ENCODE data around the gene RTN4RL1. TPM values are rescaled to one million over a fixed set of nuclear protein-coding genes. Genes with fewer than 3 reads are reported as not detected.

Gene RTN4RL1
- total and polyA plus RNA-seq, 2 of the 13 experiments (the other 11 are each of a cell fraction or from before 2014, with no cell fraction given) = 0.01 TPM; not detected in 1

DNA sequence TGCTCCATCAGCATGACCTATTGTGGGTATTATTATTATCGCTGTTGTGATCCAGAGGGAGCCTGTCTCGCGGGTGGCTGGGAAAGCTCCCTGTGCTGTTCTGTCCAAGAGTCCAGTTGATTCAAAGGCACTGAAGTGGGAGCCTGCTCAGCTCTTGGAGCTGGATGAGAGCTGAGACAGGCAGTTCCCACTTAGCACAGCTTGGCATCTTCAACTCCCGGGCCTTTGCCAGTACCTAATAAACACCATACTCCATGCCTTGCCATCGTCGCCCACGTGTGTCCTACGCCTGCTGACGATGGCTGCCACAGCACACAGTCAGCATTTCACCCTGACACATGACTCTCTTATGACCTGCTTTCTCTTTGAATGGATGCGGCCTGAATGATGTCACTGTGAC, 32.6 kb downstream of the RTN4RL1 start (continued):
- TF ChIP-seq, protein P1, sequence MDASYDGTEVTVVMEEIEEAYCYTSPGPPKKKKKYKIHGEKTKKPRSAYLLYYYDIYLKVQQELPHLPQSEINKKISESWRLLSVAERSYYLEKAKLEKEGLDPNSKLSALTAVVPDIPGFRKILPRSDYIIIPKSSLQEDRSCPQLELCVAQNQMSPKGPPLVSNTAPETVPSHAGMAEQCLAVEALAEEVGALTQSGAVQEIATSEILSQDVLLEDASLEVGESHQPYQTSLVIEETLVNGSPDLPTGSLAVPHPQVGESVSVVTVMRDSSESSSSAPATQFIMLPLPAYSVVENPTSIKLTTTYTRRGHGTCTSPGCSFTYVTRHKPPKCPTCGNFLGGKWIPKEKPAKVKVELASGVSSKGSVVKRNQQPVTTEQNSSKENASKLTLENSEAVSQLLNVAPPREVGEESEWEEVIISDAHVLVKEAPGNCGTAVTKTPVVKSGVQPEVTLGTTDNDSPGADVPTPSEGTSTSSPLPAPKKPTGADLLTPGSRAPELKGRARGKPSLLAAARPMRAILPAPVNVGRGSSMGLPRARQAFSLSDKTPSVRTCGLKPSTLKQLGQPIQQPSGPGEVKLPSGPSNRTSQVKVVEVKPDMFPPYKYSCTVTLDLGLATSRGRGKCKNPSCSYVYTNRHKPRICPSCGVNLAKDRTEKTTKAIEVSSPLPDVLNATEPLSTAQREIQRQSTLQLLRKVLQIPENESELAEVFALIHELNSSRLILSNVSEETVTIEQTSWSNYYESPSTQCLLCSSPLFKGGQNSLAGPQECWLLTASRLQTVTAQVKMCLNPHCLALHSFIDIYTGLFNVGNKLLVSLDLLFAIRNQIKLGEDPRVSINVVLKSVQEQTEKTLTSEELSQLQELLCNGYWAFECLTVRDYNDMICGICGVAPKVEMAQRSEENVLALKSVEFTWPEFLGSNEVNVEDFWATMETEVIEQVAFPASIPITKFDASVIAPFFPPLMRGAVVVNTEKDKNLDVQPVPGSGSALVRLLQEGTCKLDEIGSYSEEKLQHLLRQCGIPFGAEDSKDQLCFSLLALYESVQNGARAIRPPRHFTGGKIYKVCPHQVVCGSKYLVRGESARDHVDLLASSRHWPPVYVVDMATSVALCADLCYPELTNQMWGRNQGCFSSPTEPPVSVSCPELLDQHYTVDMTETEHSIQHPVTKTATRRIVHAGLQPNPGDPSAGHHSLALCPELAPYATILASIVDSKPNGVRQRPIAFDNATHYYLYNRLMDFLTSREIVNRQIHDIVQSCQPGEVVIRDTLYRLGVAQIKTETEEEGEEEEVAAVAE (CRISPR knock-in tag; IDR thresholded peaks at IDR 0.05; ENCODE audit: borderline replicate concordance) = no peak
- TF ChIP-seq GZF1 (CRISPR knock-in tag; IDR thresholded peaks at IDR 0.05) (no peak), TOPORS (CRISPR knock-in tag; IDR thresholded peaks at IDR 0.05) (no peak), ZNF180 (CRISPR knock-in tag; IDR thresholded peaks at IDR 0.05; ENCODE audit: borderline replicate concordance, low read depth) (no peak), ZSCAN20 (CRISPR knock-in tag; IDR thresholded peaks at IDR 0.05; ENCODE audit: borderline replicate concordance) (no peak)

DNA sequence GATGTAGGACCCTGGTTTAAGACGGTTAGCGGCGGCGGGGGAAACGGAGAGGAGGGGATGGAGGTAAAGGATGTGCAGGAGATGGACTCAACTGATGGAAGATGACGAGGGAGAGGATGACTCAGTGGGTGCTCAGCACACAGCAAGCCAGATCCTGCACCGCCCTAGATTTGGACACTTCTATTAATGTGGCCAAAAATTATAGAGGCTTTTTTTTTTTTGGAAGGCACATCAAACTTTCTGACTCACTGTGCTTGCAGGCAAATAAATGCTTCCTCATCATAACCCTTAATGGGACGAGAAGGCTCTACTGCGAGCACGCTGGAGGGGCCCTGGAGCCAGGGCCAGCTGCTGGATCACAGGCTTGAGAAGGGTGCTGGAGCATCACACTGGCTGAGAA, 36.0 kb downstream of the RTN4RL1 start:
- intact Hi-C loops (cut with micrococcal nuclease; ENCODE audit: unreplicated experiment) (no loop called here), in situ Hi-C loops (cut with HindIII; ENCODE audit: extremely low pct_ligation_motif_present, low pct_unique_long_range_greater_than_20kb) (no loop called here)
- Histone ChIP-seq H3K9me3 (ENCODE audit: low read length) (no peaks in the 10 kb centered on the region), H3K27ac (ENCODE audit: extremely low read length, insufficient read depth, low read length) (no peak overlapping the region), H3K4me1 (ENCODE audit: insufficient read depth, low read length) (peaks cover 13% of the 10 kb centered on the region; the same call in 1 of the 2 replicates), H3K36me3 (replicated peaks in 1 of 2; ENCODE audit: control insufficient read depth in 1 of 2, insufficient read depth in 2 of 2, low read length in 2 of 2) (no peaks in the 10 kb centered on the region), H3K4me2 (ENCODE audit: low read depth, low read length) (no peak overlapping the region), H3K79me2 (ENCODE audit: insufficient read depth, low read length) (no peaks in the 10 kb centered on the region), H3K9ac (ENCODE audit: insufficient read depth, low read depth, low read length) (no peak overlapping the region), H4K20me1 (ENCODE audit: insufficient read depth, low read length) (no peaks in the 10 kb centered on the region), H3K27me3 (ENCODE audit: control insufficient read depth in 1 of 2, insufficient read depth in 2 of 2, low read length in 2 of 2) (peaks cover 2 to 42% of the 10 kb centered on the region in 2 experiments; a peak in 2 of 5 replicates), H2AFZ (ENCODE audit: low read length) (no peak overlapping the region), H3K4me3 (replicated peaks in 1 of 3; ENCODE audit: insufficient read depth in 1 of 3, low read depth in 2 of 3, low read length in 3 of 3) (no peak overlapping the region)
- FAIRE-seq = no peak
- WGBS (ENCODE audit: low lambda C conversion rate) = 58% methylated on average over 10 of the region's 10 CpGs
- TF ChIP-seq TAF15 (IDR thresholded peaks at IDR 0.05; ENCODE audit: low read depth, low read length, poor library complexity, severe bottlenecking) (no peak), PHF21A (CRISPR knock-in tag; IDR thresholded peaks at IDR 0.05) (no peak), ZNF564 (CRISPR knock-in tag; IDR thresholded peaks at IDR 0.05) (no peak), ZNF329 (CRISPR knock-in tag; IDR thresholded peaks at IDR 0.05; ENCODE audit: low read depth) (no peak), ZNF235 (CRISPR knock-in tag; IDR thresholded peaks at IDR 0.05; ENCODE audit: borderline replicate concordance) (no peak), ZBTB21 (CRISPR knock-in tag; IDR thresholded peaks at IDR 0.05) (no peak), AGO2 (optimal IDR thresholded peaks at IDR 0.05; ENCODE audit: low read depth, low read length) (no peak), HNRNPK (IDR thresholded peaks at IDR 0.05; ENCODE audit: low read depth, low read length, poor library complexity, severe bottlenecking) (no peak), GATAD1 (CRISPR knock-in tag; IDR thresholded peaks at IDR 0.05) (no peak), TBL1XR1 (IDR thresholded peaks at IDR 0.05; ENCODE audit: borderline replicate concordance, low read length, partially characterized antibody) (no peak), CHD4 (IDR thresholded peaks at IDR 0.05; ENCODE audit: borderline replicate concordance, low read length) (no peak), ZC3H13 (CRISPR knock-in tag; IDR thresholded peaks at IDR 0.05) (no peak), ELF4 (CRISPR knock-in tag; IDR thresholded peaks at IDR 0.05; ENCODE audit: borderline replicate concordance) (no peak), ZNF619 (CRISPR knock-in tag; IDR thresholded peaks at IDR 0.05) (no peak), KDM5A (IDR thresholded peaks at IDR 0.05; ENCODE audit: borderline replicate concordance, low read length) (no peak), ZNF879 (CRISPR knock-in tag; IDR thresholded peaks at IDR 0.05) (no peak)
- ATAC-seq = no peak
- no peak for DNase-seq (ENCODE audit: low spot score)
- no TSS peak for BruUV-seq (replicated peaks)
- POLR2A ChIA-PET = no interaction called here
- CTCF ChIA-PET (ENCODE audit: low intra/inter-chr PET ratio, low total read pairs) = no interaction called here

Data from HepG2 (cell line).